ENCODE measurements around the gene CALN1.

Gene CALN1

GRCh38 chr7:72059925-72060324 lies 352.2 kb downstream of the CALN1 start:
- no peak for TF ChIP-seq CTCF (IDR thresholded peaks at IDR 0.05; ENCODE audit: poor library complexity, severe bottlenecking)
- DNase-seq (ENCODE audit: low spot score), result no peak
- no peak for ATAC-seq (ENCODE audit: low read depth)
- no peaks in the 10 kb centered on the region for H3K36me3 ChIP-seq (ENCODE audit: low read depth)
- no peak overlapping the region for H3K27ac ChIP-seq (ENCODE audit: poor library complexity, severe bottlenecking)
- H3K4me3 ChIP-seq (ENCODE audit: severe bottlenecking), result no peak overlapping the region
- no peaks in the 10 kb centered on the region for H3K27me3 ChIP-seq (ENCODE audit: insufficient read depth, poor library complexity, severe bottlenecking)
- no peaks in the 10 kb centered on the region for H3K9me3 ChIP-seq (ENCODE audit: severe bottlenecking)
- no peaks in the 10 kb centered on the region for H3K4me1 ChIP-seq (ENCODE audit: insufficient read depth, poor library complexity, severe bottlenecking)

DNA sequence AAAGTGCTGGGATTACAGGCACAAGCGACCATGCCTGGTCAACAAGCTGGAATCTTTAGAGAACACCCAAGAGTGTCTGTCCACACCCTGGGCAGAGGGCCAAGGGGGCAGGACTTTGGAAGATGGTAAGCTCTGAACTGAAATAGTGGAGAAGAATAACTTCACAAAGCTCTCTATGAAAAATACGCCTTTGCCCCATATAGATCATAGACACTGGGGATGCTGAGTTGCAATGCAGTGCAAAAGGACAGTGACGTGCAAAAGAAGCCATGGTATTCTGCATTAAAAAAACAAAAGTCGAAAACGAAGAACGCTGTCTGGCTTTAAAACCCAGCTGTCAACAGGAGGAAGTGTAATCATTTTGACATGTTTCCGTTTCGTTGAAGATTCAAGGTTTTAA lies 353.6 kb downstream of the CALN1 start:
- Histone ChIP-seq H3K27me3 (ENCODE audit: insufficient read depth, poor library complexity, severe bottlenecking) (no peaks in the 10 kb centered on the region), H3K27ac (ENCODE audit: poor library complexity, severe bottlenecking) (no peak overlapping the region), H3K4me3 (ENCODE audit: severe bottlenecking) (no peak overlapping the region), H3K36me3 (ENCODE audit: low read depth) (no peaks in the 10 kb centered on the region), H3K9me3 (ENCODE audit: severe bottlenecking) (no peaks in the 10 kb centered on the region), H3K4me1 (ENCODE audit: insufficient read depth, poor library complexity, severe bottlenecking) (no peaks in the 10 kb centered on the region)
- no peak for DNase-seq (ENCODE audit: low spot score)
- no peak for TF ChIP-seq CTCF (IDR thresholded peaks at IDR 0.05; ENCODE audit: poor library complexity, severe bottlenecking)
- no peak for ATAC-seq (ENCODE audit: low read depth)

- H3K27me3 ChIP-seq (ENCODE audit: insufficient read depth, poor library complexity, severe bottlenecking), result no peaks in the 10 kb centered on the region
Observed at GRCh38 chr7:72057796-72058195, 354.3 kb downstream of the CALN1 start.

GRCh38 chr7:72057231-72057630 lies 354.9 kb downstream of the CALN1 start:
- no peaks in the 10 kb centered on the region for H3K36me3 ChIP-seq (ENCODE audit: low read depth)
- H3K4me1 ChIP-seq (ENCODE audit: insufficient read depth, poor library complexity, severe bottlenecking), result no peaks in the 10 kb centered on the region
- H3K27me3 ChIP-seq (ENCODE audit: insufficient read depth, poor library complexity, severe bottlenecking), result no peaks in the 10 kb centered on the region
- DNase-seq (ENCODE audit: low spot score), result no peak
- ATAC-seq (ENCODE audit: low read depth), result no peak
- TF ChIP-seq CTCF (IDR thresholded peaks at IDR 0.05; ENCODE audit: poor library complexity, severe bottlenecking), result no peak
- no peak overlapping the region for H3K4me3 ChIP-seq (ENCODE audit: severe bottlenecking)
- H3K27ac ChIP-seq (ENCODE audit: poor library complexity, severe bottlenecking), result no peak overlapping the region
- H3K9me3 ChIP-seq (ENCODE audit: severe bottlenecking), result no peaks in the 10 kb centered on the region

More at GRCh38 chr7:72057796-72058195, 354.3 kb downstream of the CALN1 start:
- H3K4me1 ChIP-seq (ENCODE audit: insufficient read depth, poor library complexity, severe bottlenecking), result no peaks in the 10 kb centered on the region
- H3K4me3 ChIP-seq (ENCODE audit: severe bottlenecking), result no peak overlapping the region
- no peak for ATAC-seq (ENCODE audit: low read depth)
- H3K9me3 ChIP-seq (ENCODE audit: severe bottlenecking), result no peaks in the 10 kb centered on the region
- no peaks in the 10 kb centered on the region for H3K36me3 ChIP-seq (ENCODE audit: low read depth)
- no peak overlapping the region for H3K27ac ChIP-seq (ENCODE audit: poor library complexity, severe bottlenecking)
- no peak for DNase-seq (ENCODE audit: low spot score)
- no peak for TF ChIP-seq CTCF (IDR thresholded peaks at IDR 0.05; ENCODE audit: poor library complexity, severe bottlenecking)

- Histone ChIP-seq H3K9me3 (ENCODE audit: severe bottlenecking) (no peaks in the 10 kb centered on the region), H3K27ac (ENCODE audit: poor library complexity, severe bottlenecking) (no peak overlapping the region), H3K4me1 (ENCODE audit: insufficient read depth, poor library complexity, severe bottlenecking) (no peaks in the 10 kb centered on the region), H3K4me3 (ENCODE audit: severe bottlenecking) (no peak overlapping the region), H3K36me3 (ENCODE audit: low read depth) (no peaks in the 10 kb centered on the region), H3K27me3 (ENCODE audit: insufficient read depth, poor library complexity, severe bottlenecking) (no peaks in the 10 kb centered on the region)
- no peak for TF ChIP-seq CTCF (IDR thresholded peaks at IDR 0.05; ENCODE audit: poor library complexity, severe bottlenecking)
- no peak for DNase-seq (ENCODE audit: low spot score)
- no peak for ATAC-seq (ENCODE audit: low read depth)
Observed at GRCh38 chr7:72055426-72055825, 356.7 kb downstream of the CALN1 start.

Measured in RWPE2 (cell line).